Measurements from ENCODE around the gene CALD1.
A peak's percentile ranks its signal among the peaks of the same experiment; 100 is the strongest.

CALD1 gene

DNA sequence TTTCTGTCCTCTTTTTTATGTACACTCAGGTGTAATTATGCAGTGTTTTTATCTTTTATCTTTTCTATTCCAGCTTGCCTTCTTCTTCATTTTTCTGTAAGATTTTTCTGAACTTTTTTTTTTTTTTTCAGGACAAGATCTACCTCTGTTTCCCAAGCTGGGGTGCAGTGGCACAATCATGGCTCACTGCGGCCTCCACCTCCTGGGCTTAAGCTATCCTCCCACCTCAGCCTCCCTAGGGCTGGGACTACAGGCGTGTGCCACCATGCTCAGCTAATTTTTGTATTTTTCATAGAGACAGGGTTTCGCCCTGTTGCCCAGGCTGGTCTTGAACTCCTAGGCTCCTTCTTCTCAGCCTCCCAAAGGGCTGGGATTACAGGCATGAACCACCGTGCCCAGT lies 6.3 kb upstream of the CALD1 start:
- Histone ChIP-seq H3K18ac (ENCODE audit: low read length) (peak overlapping the region; percentile 44), H2BK5ac (ENCODE audit: low read depth, low read length, poor library complexity) (peak overlapping the region; percentile 40), H2BK120ac (ENCODE audit: insufficient read depth, low read length, poor library complexity) (peak overlapping the region; percentile 38), H3K79me1 (ENCODE audit: low read length) (peaks cover 22% of the 10 kb centered on the region), H4K12ac (ENCODE audit: low read depth, low read length) (no peak overlapping the region), H2AFZ (ENCODE audit: insufficient read depth, low read length, poor library complexity) (no peak overlapping the region), H3K4ac (ENCODE audit: low read depth, low read length) (no peak overlapping the region), H3K27ac (ENCODE audit: low read depth, low read length) (peak overlapping the region; percentile 66), H4K91ac (ENCODE audit: low read depth, low read length) (peak overlapping the region; percentile 68), H3K4me2 (ENCODE audit: low read length) (no peak overlapping the region), H3K23ac (ENCODE audit: low read length) (no peak overlapping the region), H3K4me1 (ENCODE audit: control insufficient read depth in 1 of 2, insufficient read depth in 2 of 2, low read length in 2 of 2) (peaks cover 10 to 18% of the 10 kb centered on the region in 2 experiments), H3K4me3 (ENCODE audit: low read depth, low read length) (no peak overlapping the region), H3K27me3 (ENCODE audit: insufficient read depth, low read length) (no peaks in the 10 kb centered on the region), H2AK5ac (ENCODE audit: low read length) (peak overlapping the region; percentile 89), H3K36me3 (ENCODE audit: control insufficient read depth in 1 of 2, insufficient read depth in 2 of 2, low read length in 2 of 2) (no peaks in the 10 kb centered on the region), H3K79me2 (ENCODE audit: control insufficient read depth, insufficient read depth, low read length, poor library complexity) (no peaks in the 10 kb centered on the region), H3K14ac (ENCODE audit: low read length) (no peak overlapping the region), H3K9ac (ENCODE audit: low read length) (no peak overlapping the region), H4K8ac (ENCODE audit: low read depth, low read length) (peak overlapping the region; percentile 69), H2BK12ac (ENCODE audit: low read length) (peak overlapping the region; percentile 96), H3K9me3 (ENCODE audit: insufficient read depth, low read depth, low read length) (no peaks in the 10 kb centered on the region)
- DNase-seq = no peak
- WGBS (ENCODE audit: extremely low coverage, insufficient coverage, insufficient read length) = no CpG with 5 or more reads among the region's 4 CpGs

DNA sequence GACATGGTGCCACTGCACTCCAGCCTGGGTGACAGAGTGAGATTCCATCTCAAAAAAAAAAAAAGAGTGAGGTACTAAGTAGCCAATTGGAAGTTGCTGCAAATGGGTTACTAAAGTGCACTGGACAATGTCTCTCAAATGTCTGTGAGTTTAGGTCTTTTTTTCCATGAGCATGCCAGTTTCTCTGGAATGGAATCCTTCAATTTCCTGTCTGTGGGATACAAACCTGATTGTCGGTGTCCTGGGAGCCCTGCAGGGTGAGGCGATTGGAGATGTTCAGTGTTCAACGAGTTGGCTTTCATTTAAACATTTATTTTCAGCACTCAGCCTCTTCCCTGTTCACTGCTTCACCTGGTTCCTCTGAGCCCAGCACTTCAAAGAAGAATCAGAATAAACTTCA lies 5.3 kb upstream of the CALD1 start:
- Histone ChIP-seq H4K12ac (ENCODE audit: low read depth, low read length) (no peak overlapping the region), H3K4me2 (ENCODE audit: low read length) (peak overlapping the region; percentile 55), H4K91ac (ENCODE audit: low read depth, low read length) (peak overlapping the region; percentile 93)

DNA sequence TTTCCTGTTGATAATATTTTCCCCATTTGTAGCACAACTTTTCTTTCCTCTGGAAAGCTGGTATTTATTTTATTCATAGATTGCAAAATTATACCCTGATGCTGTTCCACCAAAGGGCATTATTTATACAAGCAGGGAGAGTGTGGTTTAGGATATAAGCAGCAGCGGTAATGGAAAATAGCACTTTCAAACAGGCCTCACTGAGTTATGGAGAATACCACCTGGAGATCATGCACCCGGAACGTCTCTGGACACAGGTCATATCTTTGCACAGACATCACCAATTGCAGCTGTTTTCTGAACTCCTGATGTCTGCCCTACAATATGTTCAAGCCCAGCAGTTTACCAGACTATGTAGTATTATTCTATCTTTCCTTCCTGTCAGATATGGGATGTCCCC lies 2.0 kb upstream of the CALD1 start:
- Histone ChIP-seq H3K36me3 (ENCODE audit: control insufficient read depth in 1 of 2, insufficient read depth in 2 of 2, low read length in 2 of 2) (no peaks in the 10 kb centered on the region), H4K8ac (ENCODE audit: low read depth, low read length) (no peak overlapping the region), H2BK12ac (ENCODE audit: low read length) (peak overlapping the region; percentile 78), H3K79me2 (ENCODE audit: control insufficient read depth, insufficient read depth, low read length, poor library complexity) (peaks cover 10% of the 10 kb centered on the region), H3K18ac (ENCODE audit: low read length) (no peak overlapping the region), H3K4me3 (ENCODE audit: low read depth, low read length) (no peak overlapping the region), H2AK5ac (ENCODE audit: low read length) (no peak overlapping the region), H4K12ac (ENCODE audit: low read depth, low read length) (no peak overlapping the region), H2BK120ac (ENCODE audit: insufficient read depth, low read length, poor library complexity) (peak overlapping the region; percentile 91), H3K9ac (ENCODE audit: low read length) (no peak overlapping the region), H3K27ac (ENCODE audit: low read depth, low read length) (peak overlapping the region; percentile 96), H3K79me1 (ENCODE audit: low read length) (peaks cover 29% of the 10 kb centered on the region), H3K4me2 (ENCODE audit: low read length) (no peak overlapping the region), H2AFZ (ENCODE audit: insufficient read depth, low read length, poor library complexity) (no peak overlapping the region), H3K27me3 (ENCODE audit: insufficient read depth, low read length) (no peaks in the 10 kb centered on the region), H3K4me1 (ENCODE audit: control insufficient read depth in 1 of 2, insufficient read depth in 2 of 2, low read length in 2 of 2) (peaks cover 10 to 17% of the 10 kb centered on the region in 2 experiments), H3K23ac (ENCODE audit: low read length) (no peak overlapping the region), H4K91ac (ENCODE audit: low read depth, low read length) (peak overlapping the region; percentile 61), H3K4ac (ENCODE audit: low read depth, low read length) (peak overlapping the region; percentile 21), H3K14ac (ENCODE audit: low read length) (no peak overlapping the region), H3K9me3 (ENCODE audit: insufficient read depth, low read depth, low read length) (no peaks in the 10 kb centered on the region), H2BK5ac (ENCODE audit: low read depth, low read length, poor library complexity) (peak overlapping the region; percentile 80)
- no peak for DNase-seq
- WGBS (ENCODE audit: extremely low coverage, insufficient coverage, insufficient read length) = no CpG with 5 or more reads among the region's 3 CpGs

More for the DNA sequence above, 5.3 kb upstream of the CALD1 start:
- Histone ChIP-seq H2AFZ (ENCODE audit: insufficient read depth, low read length, poor library complexity) (peak overlapping the region; percentile 49), H4K8ac (ENCODE audit: low read depth, low read length) (peak overlapping the region; percentile 87), H3K18ac (ENCODE audit: low read length) (peak overlapping the region; percentile 37), H3K9ac (ENCODE audit: low read length) (no peak overlapping the region), H2BK12ac (ENCODE audit: low read length) (peak overlapping the region; percentile 59), H3K79me2 (ENCODE audit: control insufficient read depth, insufficient read depth, low read length, poor library complexity) (no peaks in the 10 kb centered on the region), H2BK5ac (ENCODE audit: low read depth, low read length, poor library complexity) (peak overlapping the region; percentile 96), H3K4me3 (ENCODE audit: low read depth, low read length) (no peak overlapping the region), H3K4me1 (ENCODE audit: control insufficient read depth in 1 of 2, insufficient read depth in 2 of 2, low read length in 2 of 2) (peaks cover 12 to 23% of the 10 kb centered on the region in 2 experiments), H3K27me3 (ENCODE audit: insufficient read depth, low read length) (no peaks in the 10 kb centered on the region), H3K23ac (ENCODE audit: low read length) (no peak overlapping the region), H3K36me3 (ENCODE audit: control insufficient read depth in 1 of 2, insufficient read depth in 2 of 2, low read length in 2 of 2) (no peaks in the 10 kb centered on the region), H3K9me3 (ENCODE audit: insufficient read depth, low read depth, low read length) (no peaks in the 10 kb centered on the region), H2BK120ac (ENCODE audit: insufficient read depth, low read length, poor library complexity) (peak overlapping the region; percentile 98), H3K14ac (ENCODE audit: low read length) (peak overlapping the region; percentile 91), H2AK5ac (ENCODE audit: low read length) (no peak overlapping the region), H3K79me1 (ENCODE audit: low read length) (peaks cover 27% of the 10 kb centered on the region), H3K27ac (ENCODE audit: low read depth, low read length) (peak overlapping the region; percentile 98), H3K4ac (ENCODE audit: low read depth, low read length) (peak overlapping the region; percentile 88)
- DNase-seq = no peak
- no CpG with 5 or more reads among the region's 3 CpGs for WGBS (ENCODE audit: extremely low coverage, insufficient coverage, insufficient read length)

DNA sequence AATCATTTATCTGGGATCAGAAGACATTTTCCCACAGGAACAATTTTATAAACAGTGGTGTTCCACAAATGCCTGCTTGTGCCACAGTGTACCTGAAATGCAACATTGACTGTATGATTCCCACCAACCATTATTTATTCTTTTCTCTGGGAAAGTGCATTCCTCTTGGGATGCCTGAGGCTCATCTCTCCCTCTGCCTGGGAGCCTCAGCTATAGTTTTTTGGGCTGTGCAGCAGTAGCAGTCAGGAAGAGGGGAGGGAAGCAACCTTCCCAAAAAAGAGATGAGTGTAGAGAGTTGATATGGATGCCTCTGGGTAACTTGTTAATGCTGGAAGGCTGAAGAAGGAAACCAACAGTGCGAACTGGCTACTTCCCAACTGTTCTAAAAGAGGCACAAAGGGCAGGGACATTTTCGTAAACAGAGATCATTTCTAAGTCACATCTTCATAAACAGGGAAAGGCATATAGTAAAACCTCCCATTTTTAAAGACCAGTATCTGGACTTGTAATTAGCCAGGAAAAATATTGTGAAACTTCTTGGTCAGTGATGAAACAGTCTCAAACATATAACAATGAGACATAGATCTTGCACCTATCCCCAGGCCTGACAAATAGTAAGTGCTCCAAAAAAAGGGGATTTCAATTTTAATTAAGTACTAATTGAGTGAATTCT lies 1.4 kb upstream of the CALD1 start:
- peak overlapping the region; percentile 98 for H2BK12ac ChIP-seq (ENCODE audit: low read length)
- H3K27me3 ChIP-seq (ENCODE audit: insufficient read depth, low read length) = no peaks in the 10 kb centered on the region
- peak in 1 of 2 donors; percentile 61 for DNase-seq
- no peak overlapping the region for H2AFZ ChIP-seq (ENCODE audit: insufficient read depth, low read length, poor library complexity)
- H3K79me2 ChIP-seq (ENCODE audit: control insufficient read depth, insufficient read depth, low read length, poor library complexity) = peaks cover 14% of the 10 kb centered on the region
- peak overlapping the region; percentile 90 for H2BK5ac ChIP-seq (ENCODE audit: low read depth, low read length, poor library complexity)
- H3K27ac ChIP-seq (ENCODE audit: low read depth, low read length) = peak overlapping the region; percentile 96
- H3K4me3 ChIP-seq (ENCODE audit: low read depth, low read length) = no peak overlapping the region
- peak overlapping the region; percentile 55 for H3K14ac ChIP-seq (ENCODE audit: low read length)
- peaks cover 31% of the 10 kb centered on the region for H3K79me1 ChIP-seq (ENCODE audit: low read length)
- peak overlapping the region; percentile 52 for H2AK5ac ChIP-seq (ENCODE audit: low read length)
- no peak overlapping the region for H3K4ac ChIP-seq (ENCODE audit: low read depth, low read length)
- H3K9ac ChIP-seq (ENCODE audit: low read length) = no peak overlapping the region
- peaks cover 2% of the 10 kb centered on the region in 2 experiments for H3K36me3 ChIP-seq (ENCODE audit: control insufficient read depth in 1 of 2, insufficient read depth in 2 of 2, low read length in 2 of 2)
- peak overlapping the region; percentile 81 for H4K91ac ChIP-seq (ENCODE audit: low read depth, low read length)
- H3K18ac ChIP-seq (ENCODE audit: low read length) = no peak overlapping the region
- H2BK120ac ChIP-seq (ENCODE audit: insufficient read depth, low read length, poor library complexity) = peak overlapping the region; percentile 78
- no peak overlapping the region for H4K12ac ChIP-seq (ENCODE audit: low read depth, low read length)
- H3K9me3 ChIP-seq (ENCODE audit: insufficient read depth, low read depth, low read length) = peaks cover 2% of the 10 kb centered on the region
- peaks cover 13 to 22% of the 10 kb centered on the region in 2 experiments for H3K4me1 ChIP-seq (ENCODE audit: control insufficient read depth in 1 of 2, insufficient read depth in 2 of 2, low read length in 2 of 2)
- H3K4me2 ChIP-seq (ENCODE audit: low read length) = peak overlapping the region; percentile 7
- H3K23ac ChIP-seq (ENCODE audit: low read length) = no peak overlapping the region
- peak overlapping the region; percentile 42 for H4K8ac ChIP-seq (ENCODE audit: low read depth, low read length)
- no CpG with 5 or more reads among the region's 2 CpGs for WGBS (ENCODE audit: extremely low coverage, insufficient coverage, insufficient read length)
